A549 (cell line): ENCODE measurements around the gene CA9. TPM values are rescaled to one million over a fixed set of nuclear protein-coding genes. Genes with fewer than 3 reads are reported as not detected.
A peak's percentile ranks its signal among the peaks of the same experiment; 100 is the strongest.

Experiments
- ATAC-seq, 2 experiments: fragments of 200-7000 bp in 1 of 2; fragments of >200 bp in 1 of 2; cut with Nextera tagmentation in 1 of 2; cut with Tn5 transposase in 1 of 2; 3 replicates each; pipeline versions ENCODE4 v1.8.0 to v1.9.1; 2018 to 2020; ENCODE audit warnings: mild to moderate bottlenecking in 1 of 2, moderate library complexity in 1 of 2
- CTCF ChIA-PET: fragments of 300-600 bp; sonication (Branson Sonifier 250); formaldehyde crosslinking; extraction: SDS; loops from one replicate; lab custom pipeline; 2021; ENCODE audit warnings: antibody characterized with exemption, inconsistent platforms; lab: Yijun Ruan, JAX
- POLR2A ChIA-PET: fragments of 350-600 bp; formaldehyde crosslinking; extraction: SDS; loops from one replicate; lab custom pipeline; 2021; ENCODE audit warnings: antibody characterized with exemption, inconsistent platforms; lab: Yijun Ruan, JAX
- DNase-seq, 2 experiments: peaks; one replicate each; pipeline versions ENCODE4 v3.0.0 to v3.0.0-alpha.2; 2011 to 2016; ENCODE audit warnings: low read depth in 1 of 2, low spot score in 1 of 2
- FAIRE-seq: peaks from 2 replicates; lab custom pipeline; 2011; peaks lifted over from hg19 to GRCh38; lab: Jason Lieb, UNC
- H3K27ac ChIP-seq, 2 experiments: fragments of >200 bp; sonication (Bioruptor Twin); formaldehyde crosslinking; 3 replicates each; pipeline ENCODE4 v1.5.1; 2016 to 2017
- H3K4me1 ChIP-seq: fragments of >200 bp; sonication (Bioruptor Twin); formaldehyde crosslinking; 3 replicates; pipeline ENCODE4 v1.6.1; 2016
- H3K4me2 ChIP-seq: fragments of >200 bp; sonication (Bioruptor Twin); formaldehyde crosslinking; 3 replicates; pipeline ENCODE4 v1.6.1; 2016
- H3K4me3 ChIP-seq: fragments of >200 bp; sonication (Bioruptor Twin); formaldehyde crosslinking; 3 replicates; pipeline ENCODE4 v1.5.1; 2016
- H3K9me3 ChIP-seq: fragments of >200 bp; sonication (Bioruptor Twin); formaldehyde crosslinking; 3 replicates; pipeline ENCODE4 v1.6.1; 2016
- ATOH8 ChIP-seq: fragments of 250-450 bp; sonication (Bioruptor Pico); IDR thresholded peaks from 2 replicates; pipeline ENCODE4 v1.5.0; 2020; ENCODE audit warnings: low read depth, mild to moderate bottlenecking, moderate library complexity
- BHLHE40 ChIP-seq: IDR thresholded peaks from 2 replicates; pipeline ENCODE4 v1.6.1; 2012; ENCODE audit warnings: low read depth, low read length, inconsistent platforms
- CBX2 ChIP-seq: fragments of 200-600 bp; sonication (generic); IDR thresholded peaks from 2 replicates; pipeline ENCODE4 v1.6.1; 2016; ENCODE audit warnings: low read depth, mild to moderate bottlenecking, borderline replicate concordance
- CHD4 ChIP-seq: fragments of 200-600 bp; sonication (generic); IDR thresholded peaks from 2 replicates; pipeline ENCODE4 v1.6.1; 2016; ENCODE audit warnings: antibody characterized with exemption, mild to moderate bottlenecking, borderline replicate concordance
- ELK1 ChIP-seq: fragments of 150-350 bp; IDR thresholded peaks from 2 replicates; pipeline ENCODE4 v1.6.1; 2014; ENCODE audit warnings: low read depth, mild to moderate bottlenecking, low read length
- FOXS1 ChIP-seq: fragments of 250-450 bp; sonication (Bioruptor Pico); IDR thresholded peaks from 2 replicates; pipeline ENCODE4 v1.5.0; 2020; ENCODE audit warnings: mild to moderate bottlenecking, moderate library complexity
- HDAC2 ChIP-seq: fragments of 200-600 bp; sonication (generic); IDR thresholded peaks from 2 replicates; pipeline ENCODE4 v1.6.1; 2016
- HES2 ChIP-seq: fragments of >200 bp; sonication (Bioruptor Twin); formaldehyde crosslinking; IDR thresholded peaks from 2 replicates; pipeline ENCODE4 v1.6.1; 2016
- HEYL ChIP-seq: fragments of 250-450 bp; sonication (Bioruptor Pico); IDR thresholded peaks from 2 replicates; pipeline ENCODE4 v1.8.0; 2021; ENCODE audit warnings: mild to moderate bottlenecking, moderate library complexity
- MAFK ChIP-seq: fragments of 450-650 bp; IDR thresholded peaks from 2 replicates; pipeline ENCODE4 v1.6.1; 2014; ENCODE audit not compliant: partially characterized antibody
- POLR2A ChIP-seq: IDR thresholded peaks from 2 replicates; pipeline ENCODE4 v1.6.1; 2012; ENCODE audit warnings: mild to moderate bottlenecking, low read length
- POLR2AphosphoS2 ChIP-seq: conservative IDR thresholded peaks from 2 replicates; pipeline ENCODE4 v1.6.1; 2012; ENCODE audit warnings: low read length, improper control_type of control experiment, inconsistent platforms
- RARB ChIP-seq: fragments of 250-450 bp; sonication (Bioruptor Pico); IDR thresholded peaks from 2 replicates; pipeline ENCODE4 v1.8.0; 2021; ENCODE audit warnings: mild to moderate bottlenecking, moderate library complexity
- RCOR1 ChIP-seq: fragments of 150-350 bp; IDR thresholded peaks from 2 replicates; pipeline ENCODE4 v1.6.1; 2014; ENCODE audit warnings: antibody characterized with exemption, low read length, low read depth
- REST ChIP-seq: fragments of 200-600 bp; sonication (generic); IDR thresholded peaks from 2 replicates; pipeline ENCODE4 v1.6.1; 2016; ENCODE audit warnings: antibody characterized with exemption, mild to moderate bottlenecking, moderate library complexity
- RFX5 ChIP-seq: fragments of 450-650 bp; IDR thresholded peaks from 2 replicates; pipeline ENCODE4 v1.7.1; 2014; ENCODE audit warnings: antibody characterized with exemption, mild to moderate bottlenecking, moderate library complexity
- WGBS: methylation state at CpG from one replicate; pipeline ENCODE4 v1.1.6; 2017; ENCODE audit errors: missing lambda C conversion rate; 5-methylcytosine and 5-hydroxymethylcytosine counted together
- polyA plus RNA-seq, 4 experiments: library from polyadenylated mRNA; depleted of rRNA in 3 of 4; stranded (reverse); fragments of >200 nt; fragmentation: RNase III in 1 of 4; extraction: RNeasy Plus Mini Kit Qiagen cat#74134 plus additional on column Dnase treatment in 1 of 4; gene quantifications; 2 replicates in 3 of 4; 3 replicates in 1 of 4; pipeline ENCODE4 v1.2.3, GENCODE V29; 2011 to 2017
- TF ChIP-seq, protein P1 (sequence below): fragments of 250-450 bp; sonication (Bioruptor Pico); IDR thresholded peaks from 2 replicates; pipeline ENCODE4 v1.5.0; 2021; ENCODE audit warnings: mild to moderate bottlenecking, moderate library complexity, borderline replicate concordance
- TF ChIP-seq, protein P2 (sequence below): fragments of >200 bp; sonication (Bioruptor Twin); formaldehyde crosslinking; IDR thresholded peaks from 3 replicates; pipeline ENCODE4 v1.5.1; 2016

CA9 gene
- polyA plus RNA-seq, 2 of the 4 experiments (the other 2 are of a cell fraction) = 4.5 to 16.3 TPM

DNA sequence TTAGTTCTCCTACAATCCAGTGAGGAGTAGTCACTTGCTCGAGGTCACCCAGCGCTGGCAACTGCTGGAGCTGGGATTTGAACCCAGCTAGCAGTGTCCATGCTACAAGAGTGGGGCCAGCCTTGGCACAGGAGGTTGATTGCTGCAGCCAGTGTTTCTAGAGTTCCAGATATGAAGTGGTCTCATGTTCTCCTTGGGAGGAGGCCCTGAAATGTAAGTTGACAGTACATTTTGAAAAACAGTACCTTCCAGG is 14.8 kb upstream of the CA9 start:
- TF ChIP-seq BHLHE40 (0 out of 2 replicates have a peak, but pooled peaks have one; percentile 7), RARB (no peak), HDAC2 (no peak)
- TF ChIP-seq, all 56 proteins: peak for 1
- peak; percentile 12 to 22 for ATAC-seq
- CTCF ChIA-PET = interaction anchor here (0.7 to 21.5 kb wide), 19 partner anchors 12 to 223 kb away, joined by 3 to 498 read pairs (median 5); partner anchors contain the start of genes CA9, CREB3, MSMP and RUSC2
- Histone ChIP-seq H3K9me3 (no peaks in the 10 kb centered on the region), H3K4me2 (peak overlapping the region; percentile 79), H3K4me1 (peaks cover 28% of the 10 kb centered on the region), H3K27ac (peak overlapping the region; percentile 93 to 98), H3K4me3 (peak overlapping the region; percentile 68)
- 0% methylated on average over 2 of the region's 2 CpGs for WGBS
- no peak for FAIRE-seq
- POLR2A ChIA-PET = interaction anchor here (1.8 to 3.1 kb wide), 5 partner anchors 9 to 90 kb away, joined by 5 to 38 read pairs (median 8); partner anchors contain the start of genes CREB3, GBA2, RGP1 and TESK1
- peak in 1 of 2 experiments; percentile 67 for DNase-seq

DNA sequence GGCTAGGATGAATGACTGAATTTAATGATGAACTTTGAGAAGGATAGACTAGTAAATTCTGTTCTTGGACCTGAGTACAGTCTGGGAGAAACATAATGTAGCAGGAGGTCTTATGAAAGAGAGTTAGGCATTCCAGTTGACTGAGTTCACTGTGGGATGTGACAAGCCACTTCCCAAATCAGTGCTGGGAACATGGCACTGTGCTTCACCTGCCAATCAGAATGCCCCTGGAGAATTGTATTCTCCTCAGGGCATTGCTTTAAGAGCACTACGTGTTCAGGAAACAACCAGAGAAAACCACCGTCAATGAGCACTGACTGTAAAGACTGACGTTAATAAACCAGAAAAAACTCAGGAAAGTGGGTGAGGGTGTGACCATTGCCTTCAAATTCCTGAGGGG is 14.4 kb upstream of the CA9 start:
- Histone ChIP-seq H3K27ac (peak overlapping the region; percentile 93 to 98), H3K4me3 (peak overlapping the region; percentile 68; the same call in 2 of the 3 replicates), H3K4me2 (peak overlapping the region; percentile 79), H3K4me1 (peaks cover 32% of the 10 kb centered on the region), H3K9me3 (no peaks in the 10 kb centered on the region)
- CTCF ChIA-PET = interaction anchor here (0.8 to 21.5 kb wide), 15 partner anchors 12 to 121 kb away, joined by 3 to 498 read pairs (median 5); partner anchors contain the start of genes CA9, CREB3, MSMP and TLN1
- TF ChIP-seq CHD4 (no peak), RCOR1 (no peak), ELK1 (no peak), POLR2AphosphoS2 (no peak), HES2 (no peak), HEYL (CRISPR knock-in tag) (no peak), REST (no peak), CBX2 (no peak), FOXS1 (CRISPR knock-in tag) (no peak), POLR2A (no peak), MAFK (no peak), RFX5 (no peak), ATOH8 (CRISPR knock-in tag) (no peak)
- TF ChIP-seq, protein P1, sequence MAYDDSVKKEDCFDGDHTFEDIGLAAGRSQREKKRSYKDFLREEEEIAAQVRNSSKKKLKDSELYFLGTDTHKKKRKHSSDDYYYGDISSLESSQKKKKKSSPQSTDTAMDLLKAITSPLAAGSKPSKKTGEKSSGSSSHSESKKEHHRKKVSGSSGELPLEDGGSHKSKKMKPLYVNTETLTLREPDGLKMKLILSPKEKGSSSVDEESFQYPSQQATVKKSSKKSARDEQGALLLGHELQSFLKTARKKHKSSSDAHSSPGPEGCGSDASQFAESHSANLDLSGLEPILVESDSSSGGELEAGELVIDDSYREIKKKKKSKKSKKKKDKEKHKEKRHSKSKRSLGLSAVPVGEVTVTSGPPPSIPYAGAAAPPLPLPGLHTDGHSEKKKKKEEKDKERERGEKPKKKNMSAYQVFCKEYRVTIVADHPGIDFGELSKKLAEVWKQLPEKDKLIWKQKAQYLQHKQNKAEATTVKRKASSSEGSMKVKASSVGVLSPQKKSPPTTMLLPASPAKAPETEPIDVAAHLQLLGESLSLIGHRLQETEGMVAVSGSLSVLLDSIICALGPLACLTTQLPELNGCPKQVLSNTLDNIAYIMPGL = no peak
- TF ChIP-seq, protein P2, sequence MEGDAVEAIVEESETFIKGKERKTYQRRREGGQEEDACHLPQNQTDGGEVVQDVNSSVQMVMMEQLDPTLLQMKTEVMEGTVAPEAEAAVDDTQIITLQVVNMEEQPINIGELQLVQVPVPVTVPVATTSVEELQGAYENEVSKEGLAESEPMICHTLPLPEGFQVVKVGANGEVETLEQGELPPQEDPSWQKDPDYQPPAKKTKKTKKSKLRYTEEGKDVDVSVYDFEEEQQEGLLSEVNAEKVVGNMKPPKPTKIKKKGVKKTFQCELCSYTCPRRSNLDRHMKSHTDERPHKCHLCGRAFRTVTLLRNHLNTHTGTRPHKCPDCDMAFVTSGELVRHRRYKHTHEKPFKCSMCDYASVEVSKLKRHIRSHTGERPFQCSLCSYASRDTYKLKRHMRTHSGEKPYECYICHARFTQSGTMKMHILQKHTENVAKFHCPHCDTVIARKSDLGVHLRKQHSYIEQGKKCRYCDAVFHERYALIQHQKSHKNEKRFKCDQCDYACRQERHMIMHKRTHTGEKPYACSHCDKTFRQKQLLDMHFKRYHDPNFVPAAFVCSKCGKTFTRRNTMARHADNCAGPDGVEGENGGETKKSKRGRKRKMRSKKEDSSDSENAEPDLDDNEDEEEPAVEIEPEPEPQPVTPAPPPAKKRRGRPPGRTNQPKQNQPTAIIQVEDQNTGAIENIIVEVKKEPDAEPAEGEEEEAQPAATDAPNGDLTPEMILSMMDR = no peak
- WGBS = 85% methylated on average over 3 of the region's 3 CpGs
- FAIRE-seq (no peak), ATAC-seq (no peak), DNase-seq (no peak)
- POLR2A ChIA-PET = interaction anchor here (1.8 to 3.1 kb wide), 4 partner anchors 8 to 90 kb away, joined by 5 to 38 read pairs (median 15); partner anchors contain the start of genes CREB3, GBA2, RGP1 and TLN1
